Hematopoietic multipotent progenitor cell treated with erythropoietin and hydrocortisone succinate and interleukin-3 and kit ligand, for 6 days (in vitro differentiated cells): ENCODE measurements around the gene RPL7A.
A peak's percentile ranks its signal among the peaks of the same experiment; 100 is the strongest.
"Not testable (repeated sequence)": the region's sequence is repeated elsewhere in the genome, so short reads cannot be mapped to it uniquely, and the experiment has no call there.

Experiments
- DNase-seq: peaks from one replicate; pipeline ENCODE4 v3.0.0-alpha.2; 2015

RPL7A gene

GRCh38 chr9:133347985-133348717 is at the start of gene RPL7A, which contains the start of gene MED22:
Gene RPL7A, plus strand, starts transcription at chr9:133348218. Its CDS starts 26 bp downstream, at chr9:133348244.
Gene MED22, minus strand, starts transcription at chr9:133348131. Its CDS starts 1,469 bp downstream, at chr9:133346662.
- DNase-seq: peak; percentile 98

- DNase-seq: not testable (repeated sequence)
Measured at GRCh38 chr9:133299996-133300395, 48.0 kb upstream of the RPL7A start.

DNA sequence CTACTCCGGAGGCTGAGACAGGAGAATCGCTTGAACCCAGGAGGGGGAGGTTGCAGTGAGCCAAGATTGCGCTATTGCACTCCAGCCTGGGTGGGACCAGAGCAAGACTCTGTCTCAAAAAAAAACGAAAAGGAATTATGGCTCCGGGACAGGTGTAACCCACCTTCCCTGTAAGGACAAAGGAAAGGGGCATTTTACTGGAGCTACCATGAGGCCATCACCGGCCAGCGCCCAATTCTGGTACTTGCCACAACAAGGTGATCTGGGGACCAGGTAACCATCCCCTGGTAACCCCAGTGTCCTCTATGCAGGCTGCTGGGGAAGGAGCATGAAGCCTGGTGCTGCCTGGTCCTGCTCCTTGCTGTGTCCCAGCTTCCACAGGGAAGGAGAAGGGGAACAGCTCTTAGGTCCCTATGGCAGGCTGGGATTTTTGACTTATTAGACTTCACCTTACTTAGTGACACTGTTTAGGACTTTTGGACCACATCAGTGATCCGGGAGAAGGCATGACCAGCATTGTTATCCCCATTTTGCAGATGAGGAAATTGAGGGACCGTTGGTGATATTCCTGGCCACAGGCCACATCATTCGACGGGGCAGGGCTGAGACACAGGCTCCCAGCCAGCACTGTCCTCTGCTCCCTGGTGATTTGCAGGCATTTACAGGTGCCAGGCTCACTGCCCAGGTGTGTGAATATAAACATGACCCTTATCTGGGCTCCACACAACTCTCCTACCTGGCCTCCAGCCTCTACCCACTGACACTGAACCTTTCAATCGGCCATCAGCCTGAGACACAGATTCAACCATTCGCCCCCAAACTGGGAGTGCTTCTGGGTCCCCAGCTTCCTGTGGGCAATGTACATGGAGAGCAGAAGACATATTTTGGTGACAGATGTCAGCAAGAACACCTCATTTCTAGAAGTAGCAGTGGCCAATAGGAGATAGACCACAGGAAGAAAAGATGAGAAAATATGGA is 46.5 kb upstream of the RPL7A start:
- DNase-seq: no peak

DNA sequence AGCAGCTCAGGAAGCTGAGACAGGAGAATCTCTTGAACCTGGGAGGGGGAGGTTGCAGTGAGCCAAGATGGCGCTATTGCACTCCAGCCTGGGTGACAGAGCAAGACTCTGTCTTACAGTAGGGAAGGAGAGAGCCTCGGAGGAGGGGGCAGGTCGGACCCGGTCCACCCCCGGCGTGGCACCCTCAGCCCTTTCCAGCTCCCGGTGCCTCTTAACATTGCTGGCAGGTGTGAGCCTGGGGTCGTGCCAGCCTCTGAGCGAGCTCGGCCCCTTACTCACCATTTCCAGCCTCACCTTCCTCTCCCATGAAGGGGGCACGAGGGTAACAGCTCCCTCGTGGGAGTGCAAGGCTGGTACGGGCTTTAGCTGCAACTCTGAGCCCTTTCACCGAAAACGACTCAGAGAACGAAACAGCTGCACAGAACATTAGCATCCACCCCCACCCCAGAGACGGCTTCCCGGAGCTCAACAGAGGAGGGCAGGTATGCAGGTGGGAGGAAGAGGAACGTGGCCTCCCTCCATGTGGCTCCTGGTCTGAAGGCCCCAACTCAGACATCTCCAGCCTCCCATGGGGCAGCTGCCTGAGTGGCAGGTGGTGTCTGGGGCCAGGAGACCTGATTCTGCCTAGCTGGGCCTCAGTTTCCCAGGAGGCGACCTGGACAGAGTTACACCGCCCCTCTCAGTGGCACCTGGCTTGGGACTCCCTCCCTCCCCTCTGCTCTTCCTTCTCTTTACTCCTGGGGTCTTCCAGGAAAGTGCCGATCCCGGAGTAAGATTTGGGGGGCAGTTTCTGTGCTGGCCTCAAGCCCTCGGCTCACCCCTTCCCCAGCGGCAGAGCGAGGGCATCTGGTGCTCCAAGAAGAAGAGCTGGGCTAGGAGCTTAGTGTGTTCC is 44.5 kb upstream of the RPL7A start:
- DNase-seq: no peak

DNA sequence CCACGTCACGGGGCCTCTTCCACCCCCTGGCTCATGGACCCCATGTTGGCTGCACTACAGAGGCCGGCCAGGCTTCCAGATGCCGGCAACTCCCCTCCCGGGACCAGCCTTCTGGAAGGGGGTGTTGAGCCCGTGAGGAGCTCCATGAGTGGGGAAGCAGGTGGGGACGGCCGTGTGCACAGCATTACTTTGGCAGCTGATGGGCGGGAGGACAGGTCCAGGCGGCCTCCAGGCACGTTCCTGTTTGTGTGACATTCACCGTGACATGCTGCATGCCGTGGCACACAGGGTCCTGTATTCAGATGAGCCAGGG is 43.9 kb upstream of the RPL7A start:
- DNase-seq: no peak

DNA sequence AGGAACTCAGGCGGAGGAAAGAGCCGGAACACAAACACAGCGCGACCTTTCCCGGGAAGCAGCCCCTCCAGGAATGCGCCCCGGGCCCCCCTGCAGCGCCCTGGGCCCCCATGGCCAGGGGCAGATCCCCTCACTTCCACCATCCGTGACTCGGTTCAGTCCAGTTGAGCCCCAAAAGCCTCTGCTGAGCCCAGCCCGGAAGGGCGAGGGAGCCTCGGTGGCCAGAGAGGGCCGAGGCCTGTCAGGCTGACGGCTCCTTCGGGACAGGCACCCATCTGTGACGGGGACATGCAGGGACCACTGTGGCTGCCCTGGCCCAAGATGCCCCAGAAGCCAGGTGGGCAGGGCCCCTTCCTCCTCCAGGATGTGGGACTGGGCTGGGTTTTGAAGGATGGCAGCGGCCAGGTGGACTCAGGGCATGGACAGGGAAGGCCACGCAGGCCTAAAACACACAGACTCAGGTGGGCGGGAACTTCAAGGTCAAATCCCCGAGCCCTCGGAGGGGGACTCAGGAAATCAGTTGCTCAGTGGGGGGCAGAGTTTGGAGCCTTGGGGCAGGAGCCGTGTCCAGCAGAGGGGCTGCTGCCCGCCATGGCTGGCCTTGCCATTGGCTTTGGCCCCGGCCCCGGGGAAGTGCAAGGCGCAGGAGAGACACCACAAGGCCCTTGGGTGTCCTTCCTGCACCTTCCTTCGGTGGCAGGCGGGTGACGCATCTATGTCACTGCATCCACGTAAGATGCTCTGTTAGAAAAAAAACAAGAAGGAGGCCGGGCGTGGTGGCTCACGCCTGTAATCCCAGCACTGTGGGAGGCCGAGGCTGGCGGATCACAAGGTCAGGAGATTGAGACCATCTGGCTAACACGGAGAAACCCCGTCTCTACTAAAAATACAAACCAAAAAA is 43.3 kb upstream of the RPL7A start:
- DNase-seq: no peak

DNA sequence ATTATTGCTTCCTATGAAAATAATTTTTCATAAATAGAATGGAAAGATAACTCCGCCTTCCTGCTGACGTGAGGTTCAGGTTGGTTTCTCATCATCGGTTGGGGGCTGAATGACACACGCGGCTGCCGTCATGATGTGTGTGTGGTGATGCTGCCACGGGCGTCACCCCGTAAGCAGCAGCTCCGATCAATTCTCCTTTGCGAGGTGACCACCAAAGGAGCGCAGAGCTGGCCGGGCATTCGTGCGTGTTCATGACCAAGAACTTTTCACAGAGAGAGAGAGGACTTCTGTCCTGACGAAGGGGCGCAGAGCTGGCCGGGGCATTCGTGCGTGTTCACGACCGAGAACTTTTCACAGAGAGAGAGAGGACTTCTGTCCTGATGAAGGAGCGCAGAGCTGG is 42.3 kb upstream of the RPL7A start:
- no peak for DNase-seq

- no peak for DNase-seq
Measured at GRCh38 chr9:133306242-133307204, 41.5 kb upstream of the RPL7A start.

DNA sequence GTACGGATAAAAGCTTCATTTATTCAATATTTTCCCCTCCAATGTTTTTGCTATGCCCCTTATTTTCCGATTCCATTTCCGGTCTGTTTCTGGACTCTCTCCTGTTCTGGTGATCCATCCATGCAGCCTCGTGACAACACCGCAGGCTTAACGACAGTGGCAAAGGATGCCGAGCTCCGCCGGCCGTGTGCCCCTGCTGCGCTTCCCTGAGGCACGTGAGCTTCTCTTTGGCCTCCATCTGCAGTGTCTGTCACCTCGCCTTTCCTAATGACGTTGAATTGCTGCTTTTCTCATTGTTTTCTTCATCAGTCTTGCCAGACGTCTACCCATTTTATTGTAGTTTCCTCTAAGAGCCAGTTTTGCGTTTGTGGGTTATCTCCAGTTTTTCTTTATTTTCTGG is 40.7 kb upstream of the RPL7A start:
- DNase-seq: no peak

DNA sequence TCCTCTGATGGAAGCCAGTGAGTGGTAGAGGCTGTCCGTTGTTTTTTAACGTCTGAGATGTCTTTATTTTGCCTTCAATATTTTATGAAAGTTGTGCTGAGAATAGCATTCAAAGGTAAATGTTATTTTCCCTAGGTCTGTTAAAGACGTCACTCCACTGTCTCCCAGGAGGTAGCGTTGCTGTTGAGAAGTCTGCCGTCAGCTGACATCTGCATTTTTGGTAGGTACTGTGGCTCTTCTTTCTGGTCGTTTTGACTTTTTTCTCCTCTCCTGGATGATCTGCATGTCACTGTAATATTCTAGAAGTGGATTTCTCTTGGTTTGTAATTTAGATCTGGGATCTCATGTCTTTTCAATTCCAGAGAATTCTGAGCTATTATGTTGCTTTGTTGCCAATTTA is 38.4 kb upstream of the RPL7A start:
- no peak for DNase-seq

DNA sequence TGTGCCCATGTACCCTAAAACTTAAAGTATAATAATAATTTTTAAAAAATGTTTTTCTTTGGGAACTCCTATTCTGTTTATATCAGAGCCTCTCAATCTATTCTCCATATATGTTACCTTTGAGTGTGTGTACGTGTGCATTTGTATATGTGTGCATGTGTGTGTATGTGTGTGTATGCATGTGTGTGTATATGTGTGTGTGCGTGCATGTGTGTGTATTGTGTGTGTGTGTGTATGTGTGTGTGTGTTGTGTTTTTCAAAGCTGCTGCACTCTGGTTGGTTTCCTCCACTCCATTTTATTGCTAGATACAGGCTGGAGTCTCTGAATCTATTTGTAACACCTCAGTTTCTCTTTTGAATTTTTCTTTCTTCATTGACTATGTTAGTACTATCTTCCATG is 32.0 kb upstream of the RPL7A start:
- DNase-seq: no peak

GRCh38 chr9:133317551-133317950 is 30.5 kb upstream of the RPL7A start:
- DNase-seq: not testable (repeated sequence)

- no peak for DNase-seq
Measured at GRCh38 chr9:133320421-133320881, 27.6 kb upstream of the RPL7A start.

GRCh38 chr9:133321411-133321935 is 26.5 kb upstream of the RPL7A start:
- DNase-seq: no peak

DNA sequence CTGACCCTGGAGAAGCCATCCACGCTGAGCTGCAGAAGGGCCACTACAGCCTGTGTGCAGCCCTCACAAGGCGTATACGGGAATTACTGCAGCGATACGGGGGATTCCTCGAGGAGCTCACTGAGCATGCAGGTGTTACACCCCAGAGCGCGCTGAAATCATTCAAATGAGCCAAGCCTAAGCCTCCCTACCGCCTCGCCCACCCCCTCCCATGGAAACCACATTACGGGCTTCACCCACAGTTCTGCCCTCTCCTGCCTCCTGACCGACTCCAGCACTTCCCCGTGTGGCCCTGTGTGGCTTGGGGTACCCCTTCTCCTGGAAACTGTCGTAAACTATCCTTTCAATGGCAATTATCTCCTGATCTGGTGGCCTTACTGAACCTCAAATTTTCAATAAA is 25.3 kb upstream of the RPL7A start:
- no peak for DNase-seq

GRCh38 chr9:133323211-133323610 is 24.8 kb upstream of the RPL7A start:
- DNase-seq: no peak

GRCh38 chr9:133323991-133324703 is 23.9 kb upstream of the RPL7A start:
- no peak for DNase-seq

DNA sequence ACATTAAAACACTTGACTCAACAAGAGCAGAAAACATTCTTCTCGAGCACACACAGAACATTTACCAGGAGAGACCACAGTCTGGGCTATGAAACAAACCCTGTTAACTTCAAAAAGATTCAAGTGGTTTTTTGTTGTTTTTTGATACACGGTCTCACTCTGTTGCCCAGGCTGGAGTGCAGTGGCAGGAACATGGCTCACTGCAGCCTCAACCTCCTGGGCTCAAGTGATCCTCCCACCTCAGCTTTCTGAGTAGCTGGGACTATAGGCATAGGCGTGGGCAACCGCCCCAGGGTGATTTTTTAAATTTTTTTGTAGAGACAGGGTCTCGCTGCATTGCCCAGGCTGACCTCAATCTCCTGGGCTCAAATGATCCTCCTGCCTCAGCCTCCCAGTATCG is 21.0 kb upstream of the RPL7A start:
- not testable (repeated sequence) for DNase-seq

DNA sequence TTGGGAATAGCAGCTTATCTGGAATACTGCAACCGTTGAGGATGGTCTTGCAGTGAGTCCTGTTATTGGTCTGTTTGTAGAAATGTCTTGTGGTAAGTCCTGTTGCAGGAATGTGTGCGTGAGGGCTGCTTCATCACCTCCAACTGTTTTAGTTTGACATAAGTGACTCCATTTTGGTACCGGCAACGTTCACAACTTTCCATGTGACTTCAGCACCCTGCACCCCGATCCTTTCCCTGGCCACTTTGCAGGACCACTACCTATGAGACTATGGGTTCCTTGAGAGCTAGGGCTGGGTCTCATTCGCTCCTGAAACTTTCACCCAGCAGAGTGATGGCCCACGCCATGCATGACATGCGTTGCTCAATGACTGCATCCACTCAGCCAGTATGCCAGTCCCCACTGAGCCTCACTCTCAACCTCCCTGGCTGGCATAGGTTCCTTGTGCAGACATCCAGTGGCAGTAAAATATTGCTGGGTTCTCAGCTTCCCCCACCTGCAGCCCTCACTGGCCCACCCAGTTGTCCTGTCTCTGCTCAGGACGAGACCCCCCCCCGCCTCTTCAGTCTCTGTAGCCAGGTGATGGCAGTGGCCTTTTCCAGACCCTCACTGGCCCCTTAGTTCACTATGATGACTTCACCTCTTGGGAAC is 20.1 kb upstream of the RPL7A start:
- DNase-seq: no peak
